Activated naive CD4-positive, alpha-beta T cell treated with anti-CD3 and anti-CD28 coated beads, Interleukin-2, amount 10 ng/mL, durations not matched to agents 7 days and 5 days (primary cell): ENCODE data around the gene MSANTD1.

Source experiments
- CTCF ChIA-PET: fragments of 350-600 bp; sonication (Branson Sonifier 250); formaldehyde crosslinking; loops from one replicate; lab custom pipeline; 2021; ENCODE audit warnings: antibody characterized with exemption; lab: Charles Lee
- DNase-seq: peaks from one replicate; pipeline ENCODE4 v3.0.0-alpha.2; 2020
- H3K27ac Mint-ChIP-seq: one replicate; pipeline ENCODE4 v1.8.0; 2021; ENCODE audit warnings: mild to moderate bottlenecking, moderate library complexity, mixed read lengths
- H3K27me3 Mint-ChIP-seq: one replicate; pipeline ENCODE4 v1.8.0; 2021; ENCODE audit warnings: mild to moderate bottlenecking, mixed read lengths
- H3K36me3 Mint-ChIP-seq: one replicate; pipeline ENCODE4 v1.8.0; 2021; ENCODE audit warnings: mixed read lengths
- H3K4me1 Mint-ChIP-seq: one replicate; pipeline ENCODE4 v1.8.0; 2021; ENCODE audit warnings: mixed read lengths
- H3K4me3 Mint-ChIP-seq: one replicate; pipeline ENCODE4 v1.8.0; 2021; ENCODE audit warnings: mild to moderate bottlenecking, moderate library complexity, mixed read lengths
- H3K9me3 Mint-ChIP-seq: one replicate; pipeline ENCODE4 v1.8.0; 2021; ENCODE audit warnings: mixed read lengths

Gene MSANTD1

DNA sequence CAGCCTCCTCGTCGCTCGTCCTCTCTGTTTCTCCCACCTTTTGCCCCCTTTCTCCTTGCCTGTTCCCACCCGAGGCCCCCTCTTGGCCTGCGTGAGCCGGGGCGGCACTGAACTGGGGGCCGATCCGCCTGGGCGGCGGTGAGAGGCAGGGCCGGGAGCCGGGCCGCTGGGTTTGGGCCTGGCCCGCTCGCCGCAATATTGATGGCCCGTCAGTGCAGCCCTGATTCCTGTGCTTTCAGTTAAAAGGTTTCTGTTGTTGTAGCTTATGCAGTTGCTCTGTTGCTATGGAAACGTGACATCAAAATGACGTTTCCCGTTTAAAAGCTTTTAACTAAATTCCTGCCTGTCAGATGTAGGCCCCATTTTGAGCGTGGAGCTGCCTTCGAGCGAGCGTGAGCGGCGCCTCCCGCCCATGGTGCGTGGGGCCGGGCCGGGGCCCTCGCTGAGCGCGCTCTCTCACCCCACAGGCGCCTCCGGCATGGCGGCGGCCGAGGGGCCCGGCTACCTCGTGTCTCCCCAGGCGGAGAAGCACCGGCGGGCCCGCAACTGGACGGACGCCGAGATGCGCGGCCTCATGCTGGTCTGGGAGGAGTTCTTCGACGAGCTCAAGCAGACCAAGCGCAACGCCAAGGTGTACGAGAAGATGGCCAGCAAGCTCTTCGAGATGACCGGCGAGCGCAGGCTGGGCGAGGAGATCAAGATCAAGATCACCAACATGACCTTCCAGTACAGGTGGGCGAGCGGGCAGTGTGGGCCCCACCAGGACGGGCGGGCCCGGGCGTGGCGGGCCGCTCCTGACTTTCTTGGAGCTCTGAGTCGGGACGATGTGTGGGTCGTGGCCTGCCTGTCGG lies at the start of gene MSANTD1:
Gene MSANTD1, plus strand, starts transcription at position 349 of the 851 bp plus-strand sequence. Its CDS starts 64 bp downstream, at position 413.
- H3K27me3 Mint-ChIP-seq, result no peaks in the 10 kb centered on the region
- H3K4me3 Mint-ChIP-seq, result no peak within 1 kb of the TSS
- DNase-seq, result no peak
- CTCF ChIA-PET, result no interaction called here
- no peaks in the 10 kb centered on the region for H3K4me1 Mint-ChIP-seq
- H3K27ac Mint-ChIP-seq, result peak within 1 kb of the TSS; percentile 58
- no peaks in the 10 kb centered on the region for H3K36me3 Mint-ChIP-seq
- H3K9me3 Mint-ChIP-seq, result no peaks in the 10 kb centered on the region

DNA sequence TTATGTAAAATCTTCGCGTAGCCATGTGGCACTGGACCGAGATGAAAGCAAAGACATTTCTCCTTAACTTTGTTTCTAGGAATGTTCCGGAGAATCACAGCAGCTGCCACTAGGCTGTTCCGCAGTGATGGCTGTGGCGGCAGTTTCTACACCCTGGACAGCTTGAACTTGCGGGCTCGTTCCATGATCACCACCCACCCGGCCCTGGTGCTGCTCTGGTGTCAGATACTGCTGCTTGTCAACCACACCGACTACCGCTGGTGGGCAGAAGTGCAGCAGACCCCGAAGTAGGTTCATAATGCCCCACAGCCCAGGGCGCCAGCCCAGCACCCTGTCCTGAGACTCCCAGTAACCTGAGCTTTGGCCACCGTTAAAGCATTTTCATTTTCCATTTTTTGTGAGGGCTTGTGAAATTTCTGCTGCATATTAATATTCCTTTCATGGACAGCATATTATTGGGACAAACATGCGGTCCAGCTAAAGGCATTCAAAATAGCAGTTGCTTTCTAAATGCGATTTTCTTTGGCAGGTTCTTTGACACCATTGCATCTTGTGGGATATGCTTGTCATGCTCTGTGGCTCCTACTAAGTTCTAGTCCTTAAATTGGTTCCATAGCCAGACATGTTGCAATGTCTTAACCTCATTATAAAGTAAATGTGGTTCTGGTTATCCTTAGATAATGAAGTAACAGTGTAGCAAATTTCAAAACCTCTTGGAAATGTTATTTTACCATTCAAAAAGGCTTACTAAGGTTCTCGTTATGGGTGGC lies 49.1 kb upstream of the MSANTD1 start:
- Mint-ChIP-seq H3K4me1 (peaks cover 85% of the 10 kb centered on the region), H3K4me3 (no peak overlapping the region), H3K27ac (no peak overlapping the region), H3K27me3 (no peaks in the 10 kb centered on the region), H3K36me3 (peaks cover 62% of the 10 kb centered on the region), H3K9me3 (no peaks in the 10 kb centered on the region)
- DNase-seq, result no peak
- CTCF ChIA-PET, result interaction anchor here (0.9 kb wide), 1 partner anchor 45 kb away, joined by 3 read pairs; no protein-coding TSS in a partner anchor

DNA sequence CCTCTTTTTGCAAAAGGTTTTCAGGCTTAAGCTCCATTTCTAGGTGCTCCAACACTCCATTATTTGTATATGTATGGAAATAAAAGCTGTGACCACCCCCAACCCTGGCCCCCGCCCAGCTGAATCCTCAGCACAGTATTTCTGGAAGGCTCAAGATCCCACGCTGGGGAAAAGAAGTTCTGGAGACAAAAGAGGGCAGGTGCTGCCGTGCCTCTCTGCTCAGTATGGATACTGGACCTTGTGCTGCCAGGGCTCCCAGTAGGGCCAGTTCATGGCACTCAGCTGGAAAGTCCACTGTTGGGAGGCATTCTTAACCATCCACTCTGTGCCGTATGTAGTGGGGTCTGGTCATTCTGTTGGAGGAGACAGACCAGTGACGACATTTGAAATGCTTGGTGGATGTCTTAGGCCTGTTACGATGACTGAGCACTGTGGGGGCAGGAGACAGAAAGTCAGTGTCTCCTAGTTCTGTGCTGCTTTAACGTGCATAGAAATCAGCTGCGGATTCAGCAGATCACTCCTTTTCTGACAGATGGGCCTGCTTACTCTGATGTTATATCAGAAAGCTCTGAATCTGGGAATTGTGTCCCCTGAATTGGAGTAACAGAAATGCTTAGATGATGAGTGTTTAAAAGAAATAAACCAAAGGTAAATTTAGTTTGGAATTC lies 48.4 kb upstream of the MSANTD1 start:
- Mint-ChIP-seq H3K27ac (no peak overlapping the region), H3K27me3 (no peaks in the 10 kb centered on the region), H3K36me3 (peaks cover 57% of the 10 kb centered on the region), H3K4me3 (no peak overlapping the region), H3K9me3 (no peaks in the 10 kb centered on the region), H3K4me1 (peaks cover 78% of the 10 kb centered on the region)
- CTCF ChIA-PET, result interaction anchor here (1.6 kb wide), 1 partner anchor 118 kb away, joined by 3 read pairs; no protein-coding TSS in a partner anchor
- DNase-seq, result no peak

DNA sequence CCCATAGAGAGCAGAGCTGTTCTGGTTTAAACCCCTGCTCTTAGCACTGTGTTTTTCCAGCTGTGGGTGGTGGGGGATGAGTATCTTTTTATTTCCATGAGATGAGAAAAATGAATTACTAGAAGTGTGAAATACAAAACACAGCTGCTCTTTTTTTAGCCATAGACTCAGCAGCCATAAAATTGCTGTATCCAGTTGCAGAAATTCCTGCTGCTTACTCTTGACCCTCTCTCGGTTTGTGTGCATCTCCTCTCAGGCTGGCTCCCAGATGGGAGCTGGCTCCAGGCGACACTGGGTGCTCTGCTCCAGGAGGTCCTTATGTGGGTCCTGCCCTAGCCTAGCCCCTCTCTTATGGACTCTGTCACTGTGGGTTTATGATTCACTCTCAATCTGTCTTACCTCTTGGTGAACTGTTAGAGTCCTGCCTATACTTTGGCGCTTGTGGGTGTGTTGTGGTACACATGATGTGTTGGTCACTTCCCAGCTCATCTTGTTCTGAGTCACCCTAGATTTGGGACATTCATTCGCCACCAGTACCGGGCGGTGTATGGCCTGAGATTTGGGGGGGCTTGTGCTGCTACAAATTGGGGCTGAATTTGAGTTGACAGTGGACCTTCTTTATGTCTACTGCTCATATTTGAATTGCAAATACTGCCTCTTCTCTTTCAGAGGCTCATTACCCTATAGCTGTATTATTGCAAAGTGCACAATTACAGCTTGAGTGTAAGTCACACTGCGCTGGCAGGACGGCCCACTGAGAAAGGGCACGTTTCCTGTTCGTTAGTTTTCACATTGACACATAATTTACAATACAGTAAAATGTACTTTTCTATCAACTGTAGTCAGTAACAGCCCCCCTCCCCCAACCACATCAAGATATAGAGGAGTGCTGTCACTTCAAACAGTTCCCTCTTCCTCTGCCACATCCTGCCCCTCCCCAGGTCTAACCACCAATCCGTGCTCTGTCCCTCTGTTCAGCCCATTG lies 46.9 kb upstream of the MSANTD1 start:
- Mint-ChIP-seq H3K27me3 (no peaks in the 10 kb centered on the region), H3K4me1 (peaks cover 68% of the 10 kb centered on the region), H3K36me3 (peaks cover 56% of the 10 kb centered on the region), H3K27ac (peak overlapping the region; percentile 95), H3K4me3 (peak overlapping the region; percentile 60), H3K9me3 (no peaks in the 10 kb centered on the region)
- CTCF ChIA-PET, result interaction anchor here (0.7 to 2.1 kb wide), 6 partner anchors 9 to 144 kb away, joined by 3 to 6 read pairs (median 4); no protein-coding TSS in a partner anchor
- peak; percentile 92 for DNase-seq

DNA sequence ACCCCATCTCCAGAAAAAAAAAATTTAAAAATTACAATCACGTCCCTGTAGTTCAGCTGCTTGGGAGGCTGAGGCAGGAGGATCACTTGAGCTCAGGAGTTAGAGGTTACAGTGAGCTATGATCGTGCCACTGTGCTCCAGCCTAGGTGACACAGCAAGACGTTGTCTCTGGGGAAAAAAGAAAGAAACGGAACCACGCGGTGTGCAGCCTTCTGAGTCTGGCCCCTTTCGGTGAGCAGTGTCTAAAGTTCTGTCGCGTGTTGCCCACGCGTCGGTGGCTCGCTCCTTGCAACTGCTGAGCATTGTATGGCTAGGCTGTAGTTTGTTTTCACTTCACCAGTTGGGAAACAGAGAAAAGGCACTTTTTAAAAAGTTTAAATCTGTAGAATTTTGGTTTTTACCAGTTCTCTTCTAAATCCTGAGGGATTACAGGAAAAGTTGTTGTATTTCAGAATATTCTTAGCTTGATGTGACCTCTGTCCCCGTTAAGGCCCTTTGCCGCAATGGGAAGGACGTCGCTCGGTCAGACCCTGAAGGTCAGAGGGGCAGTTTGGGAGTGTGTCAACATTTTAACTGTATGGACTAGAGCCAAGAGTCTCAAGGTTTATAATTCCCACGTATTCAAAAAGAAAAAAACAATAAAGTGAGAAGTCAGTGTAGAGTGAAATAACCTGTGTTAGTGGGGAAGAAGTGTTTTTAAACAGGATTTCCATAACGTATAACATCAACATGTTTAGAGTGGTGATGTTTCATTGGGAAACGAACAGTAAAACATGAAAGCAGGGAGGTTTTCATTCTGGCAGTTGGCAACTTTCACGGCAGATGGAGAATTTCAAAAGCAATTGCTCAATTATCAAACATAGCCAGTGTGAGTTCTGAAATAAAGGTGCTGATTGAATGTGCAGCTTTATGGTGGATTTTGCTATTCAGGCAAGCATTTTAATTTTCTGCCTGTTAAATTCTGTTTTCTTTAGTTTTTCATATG lies 45.8 kb upstream of the MSANTD1 start:
- Mint-ChIP-seq H3K4me3 (peak overlapping the region; percentile 60), H3K36me3 (peaks cover 55% of the 10 kb centered on the region)
- DNase-seq, result peak; percentile 64

DNA sequence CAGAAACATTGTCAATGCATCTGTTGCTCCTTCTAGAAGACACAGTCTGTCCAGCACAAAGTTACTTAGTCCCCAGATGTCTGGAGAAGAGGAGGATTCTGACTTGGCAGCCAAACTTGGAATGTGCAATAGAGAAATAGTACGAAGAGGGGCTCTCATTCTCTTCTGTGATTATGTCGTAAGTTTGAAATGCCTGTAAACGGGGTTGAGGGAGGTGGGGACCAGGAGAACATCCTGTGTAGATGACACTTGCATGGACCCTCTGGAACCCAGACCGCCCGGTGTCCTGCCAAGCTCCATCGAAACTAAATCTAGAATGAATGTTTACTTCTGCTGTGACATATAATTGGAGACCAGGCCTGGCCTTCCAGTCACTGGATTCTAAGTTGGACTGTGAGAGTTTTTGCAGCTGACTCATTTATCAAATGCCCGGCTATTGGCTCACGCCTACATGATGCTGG lies 45.0 kb upstream of the MSANTD1 start:
- Mint-ChIP-seq H3K4me1 (peaks cover 63% of the 10 kb centered on the region), H3K4me3 (no peak overlapping the region), H3K27ac (peak overlapping the region; percentile 95), H3K27me3 (no peaks in the 10 kb centered on the region), H3K36me3 (peaks cover 58% of the 10 kb centered on the region), H3K9me3 (no peaks in the 10 kb centered on the region)
- CTCF ChIA-PET, result interaction anchor here (1.4 to 2.1 kb wide), 2 partner anchors 10 to 40 kb away, joined by 5 to 6 read pairs; no protein-coding TSS in a partner anchor
- no peak for DNase-seq

More for the DNA sequence above, 45.8 kb upstream of the MSANTD1 start:
- peak overlapping the region; percentile 95 for H3K27ac Mint-ChIP-seq
- CTCF ChIA-PET, result interaction anchor here (0.7 to 2.1 kb wide), 5 partner anchors 9 to 41 kb away, joined by 4 to 6 read pairs (median 5); no protein-coding TSS in a partner anchor
- no peaks in the 10 kb centered on the region for H3K27me3 Mint-ChIP-seq
- H3K4me1 Mint-ChIP-seq, result peaks cover 66% of the 10 kb centered on the region
- H3K9me3 Mint-ChIP-seq, result no peaks in the 10 kb centered on the region

DNA sequence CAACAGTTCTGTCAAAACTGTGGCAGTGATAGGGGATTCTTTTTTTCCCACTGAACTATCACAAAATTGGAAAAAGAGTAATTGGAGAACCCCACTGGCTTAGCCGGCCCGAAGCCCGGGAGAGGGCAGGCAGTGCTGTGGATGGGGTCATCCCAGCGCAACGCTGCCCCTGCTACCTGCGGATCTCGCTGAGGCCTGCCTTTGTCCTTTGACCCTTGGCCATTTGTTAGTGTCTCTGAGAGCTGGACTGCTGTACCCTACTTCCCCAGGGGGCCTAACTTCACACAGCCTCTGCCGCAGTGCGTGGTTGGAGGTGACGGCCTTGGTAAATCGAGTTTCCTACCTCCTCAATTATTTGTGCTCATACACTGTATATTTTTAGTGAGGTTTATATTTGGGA lies 43.0 kb upstream of the MSANTD1 start:
- Mint-ChIP-seq H3K9me3 (no peaks in the 10 kb centered on the region), H3K27me3 (no peaks in the 10 kb centered on the region), H3K27ac (no peak overlapping the region), H3K4me3 (no peak overlapping the region), H3K36me3 (peaks cover 59% of the 10 kb centered on the region), H3K4me1 (peaks cover 46% of the 10 kb centered on the region)
- DNase-seq, result no peak
- CTCF ChIA-PET, result no interaction called here

DNA sequence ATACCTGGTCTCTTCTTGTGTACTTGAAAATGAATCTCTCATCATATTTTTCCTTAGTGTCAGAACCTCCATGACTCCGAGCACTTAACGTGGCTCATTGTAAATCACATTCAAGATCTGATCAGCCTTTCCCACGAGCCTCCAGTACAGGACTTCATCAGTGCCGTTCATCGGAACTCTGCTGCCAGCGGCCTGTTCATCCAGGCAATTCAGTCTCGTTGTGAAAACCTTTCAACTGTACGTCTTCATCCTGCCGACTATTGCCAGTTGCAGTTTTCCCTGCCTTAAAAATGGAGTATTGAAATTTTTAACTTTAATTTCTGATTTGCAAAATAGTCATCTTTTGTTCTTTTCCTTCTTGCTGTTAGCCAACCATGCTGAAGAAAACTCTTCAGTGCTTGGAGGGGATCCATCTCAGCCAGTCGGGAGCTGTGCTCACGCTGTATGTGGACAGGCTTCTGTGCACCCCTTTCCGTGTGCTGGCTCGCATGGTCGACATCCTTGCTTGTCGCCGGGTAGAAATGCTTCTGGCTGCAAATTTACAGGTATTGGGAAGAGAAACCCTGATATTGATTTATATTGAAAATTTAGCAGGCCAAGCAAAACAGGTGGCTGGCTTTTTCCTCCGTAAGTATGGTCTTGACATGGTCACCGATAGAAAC lies 42.4 kb upstream of the MSANTD1 start:
- CTCF ChIA-PET, result no interaction called here
- no peaks in the 10 kb centered on the region for H3K9me3 Mint-ChIP-seq
- peaks cover 58% of the 10 kb centered on the region for H3K36me3 Mint-ChIP-seq
- peaks cover 41% of the 10 kb centered on the region for H3K4me1 Mint-ChIP-seq
- H3K4me3 Mint-ChIP-seq, result no peak overlapping the region
- no peak for DNase-seq
- H3K27ac Mint-ChIP-seq, result no peak overlapping the region
- no peaks in the 10 kb centered on the region for H3K27me3 Mint-ChIP-seq

DNA sequence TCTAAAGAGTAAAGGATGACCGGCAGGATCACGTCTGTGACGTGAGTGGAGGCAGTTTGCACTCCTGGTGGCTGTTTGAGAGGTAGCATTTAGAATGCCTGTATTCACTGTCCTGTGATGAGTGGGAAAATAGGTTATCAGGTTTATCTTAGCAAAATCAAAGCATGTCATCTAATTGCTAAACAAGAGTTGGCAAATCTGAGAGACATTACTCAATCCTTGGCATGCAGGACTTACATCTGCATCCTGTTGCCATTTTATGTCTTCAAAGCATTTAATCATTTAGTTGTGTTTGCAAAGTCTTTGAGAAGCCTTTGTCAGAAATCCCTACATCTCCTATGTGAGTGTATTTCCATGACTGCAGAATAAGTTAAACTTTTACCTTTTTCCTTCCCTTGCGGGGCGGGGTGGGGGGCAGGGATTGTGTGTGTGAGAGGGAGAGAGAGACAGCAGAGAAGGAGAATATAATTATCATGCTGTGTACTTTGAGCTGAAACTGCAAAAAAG lies 41.4 kb upstream of the MSANTD1 start:
- CTCF ChIA-PET, result interaction anchor here (1.0 kb wide), 1 partner anchor 17 kb away, joined by 3 read pairs; no protein-coding TSS in a partner anchor
- Mint-ChIP-seq H3K27me3 (no peaks in the 10 kb centered on the region), H3K36me3 (peaks cover 64% of the 10 kb centered on the region), H3K9me3 (no peaks in the 10 kb centered on the region), H3K4me3 (no peak overlapping the region), H3K4me1 (peaks cover 31% of the 10 kb centered on the region), H3K27ac (no peak overlapping the region)
- no peak for DNase-seq

DNA sequence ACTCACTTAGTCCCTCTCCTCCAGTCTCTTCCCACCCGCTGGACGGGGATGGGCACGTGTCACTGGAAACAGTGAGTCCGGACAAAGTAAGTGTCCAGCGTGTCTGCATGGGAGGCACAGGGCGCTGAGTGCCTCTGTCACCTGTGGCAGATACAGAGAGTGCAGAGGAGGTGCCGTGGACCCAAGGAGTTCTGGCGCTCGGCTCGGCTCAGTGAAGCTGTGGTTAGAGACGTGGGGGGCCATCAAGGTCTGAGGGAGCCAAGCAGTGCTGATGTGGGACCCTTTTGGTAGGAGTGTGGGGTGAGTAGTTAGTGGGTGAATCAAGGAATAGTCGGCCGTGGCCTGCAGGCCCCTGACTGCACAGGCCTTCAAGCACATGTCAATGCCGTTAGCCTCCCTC lies 40.1 kb upstream of the MSANTD1 start:
- H3K27me3 Mint-ChIP-seq, result no peaks in the 10 kb centered on the region
- no peak overlapping the region for H3K4me3 Mint-ChIP-seq
- no peak for DNase-seq
- peaks cover 64% of the 10 kb centered on the region for H3K36me3 Mint-ChIP-seq
- no peak overlapping the region for H3K27ac Mint-ChIP-seq
- peaks cover 18% of the 10 kb centered on the region for H3K4me1 Mint-ChIP-seq
- H3K9me3 Mint-ChIP-seq, result no peaks in the 10 kb centered on the region
- CTCF ChIA-PET, result interaction anchor here (1.0 kb wide), 1 partner anchor 18 kb away, joined by 3 read pairs; no protein-coding TSS in a partner anchor

DNA sequence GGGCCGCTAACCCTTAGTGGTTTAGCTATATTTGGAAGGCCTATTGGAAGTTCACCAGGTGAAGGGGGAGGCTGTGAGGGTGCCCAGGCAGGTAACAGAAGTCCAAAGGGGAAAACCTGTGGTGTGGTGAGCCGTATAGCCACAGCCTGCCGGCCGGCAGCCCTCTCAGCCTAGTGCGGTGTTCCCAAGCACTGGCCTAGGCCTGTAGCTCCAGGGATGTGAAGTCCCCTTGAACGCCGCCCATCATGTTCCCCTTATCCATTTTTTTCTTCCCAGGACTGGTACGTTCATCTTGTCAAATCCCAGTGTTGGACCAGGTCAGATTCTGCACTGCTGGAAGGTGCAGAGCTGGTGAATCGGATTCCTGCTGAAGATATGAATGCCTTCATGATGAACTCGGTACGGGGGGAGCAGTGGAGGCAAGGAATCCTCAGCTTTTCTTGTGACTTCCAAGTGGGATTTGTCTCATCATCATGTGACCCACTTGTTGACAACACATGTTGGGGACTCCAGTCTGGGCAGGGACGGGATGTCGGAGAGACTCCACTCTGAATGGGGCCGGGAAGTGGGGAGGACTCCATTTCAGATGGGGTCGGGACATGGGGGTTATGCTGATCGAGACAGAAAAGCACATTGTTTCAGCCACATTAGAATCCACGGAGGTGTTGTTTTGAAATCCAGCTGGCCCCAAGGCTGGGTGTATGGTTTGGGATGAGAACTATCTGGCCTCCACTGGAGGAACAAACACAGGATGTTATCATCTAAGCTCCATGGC lies 39.2 kb upstream of the MSANTD1 start:
- Mint-ChIP-seq H3K27ac (peak overlapping the region; percentile 35), H3K9me3 (no peaks in the 10 kb centered on the region), H3K27me3 (no peaks in the 10 kb centered on the region), H3K36me3 (peaks cover 66% of the 10 kb centered on the region), H3K4me3 (no peak overlapping the region), H3K4me1 (peaks cover 12% of the 10 kb centered on the region)
- CTCF ChIA-PET, result no interaction called here
- no peak for DNase-seq
